Measurements from ENCODE around the gene VDAC2. TPM values are rescaled to one million over a fixed set of nuclear protein-coding genes. Genes with fewer than 3 reads are reported as not detected.

VDAC2 gene
- total RNA-seq = 10 to 100 TPM; 48.3 to 92.7 (median 70.2) TPM
- long read RNA-seq, transcript VDAC2-203 (10 exons, 1,557 nt) = major isoform, 38 of 40 reads
- long read RNA-seq, partial matches to known transcripts = 0 of 40 reads
- long read RNA-seq, other reads (novel, unspliced or antisense) = 2 of 40 reads

DNA sequence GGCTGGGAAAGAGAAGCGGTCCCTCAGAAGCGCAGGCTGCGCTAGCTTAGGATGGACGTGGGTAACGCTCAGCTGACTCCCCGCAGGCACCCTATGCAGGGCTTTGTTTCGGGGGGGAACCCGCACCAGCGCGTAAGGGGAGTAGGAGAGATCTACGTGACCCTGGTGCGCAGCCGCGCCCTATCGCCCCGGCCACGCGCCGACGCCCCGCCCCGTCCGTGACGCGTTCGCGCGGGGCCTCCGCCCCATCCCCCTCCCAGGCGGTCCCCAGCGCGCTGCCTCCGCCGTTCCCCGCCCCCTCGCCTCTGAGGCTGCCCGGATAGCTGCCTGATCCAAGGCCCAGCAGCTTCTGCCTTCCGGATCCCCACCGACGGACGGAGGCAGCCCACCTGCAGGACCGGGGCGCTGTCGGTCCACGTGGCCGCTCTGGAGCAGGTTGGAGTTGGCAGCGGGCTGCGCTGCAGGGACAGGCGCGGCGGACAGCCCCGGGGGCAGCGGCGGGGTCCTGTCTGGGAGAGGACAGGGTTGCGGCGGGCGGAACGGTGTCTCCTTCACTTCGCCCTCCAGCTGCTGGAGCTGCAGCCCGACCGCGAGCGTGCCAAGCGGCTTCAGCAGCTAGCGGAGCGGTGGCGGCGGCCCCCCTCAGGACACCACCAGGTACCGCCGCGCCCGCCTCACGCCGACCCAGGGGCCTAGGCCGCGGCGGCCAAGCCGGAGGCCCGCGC lies at the start of gene VDAC2:
VDAC2 (plus strand) TSS at position 515 of the 725 bp plus-strand sequence. CDS start 363 bp downstream, outside the sequence.
- ATAC-seq (peak; percentile 95 to 98 (median 96)), DNase-seq (peak; percentile 93 to 94 (median 93))
- peaks cover 0 to 34% (median 12%) of the 10 kb centered on the region in 4 donors for H3K36me3 ChIP-seq
- peak within 1 kb of the TSS; percentile 95 to 98 (median 98) for H3K27ac ChIP-seq
- intact Hi-C loops (cut with DNase I) = no loop called here
- peaks cover 0 to 16% (median 5%) of the 10 kb centered on the region in 4 donors for H3K4me1 ChIP-seq
- H3K27me3 ChIP-seq = no peaks in the 10 kb centered on the region
- peak within 1 kb of the TSS; percentile 98 to 99 (median 99) for H3K4me3 ChIP-seq
- WGBS (ENCODE audit: insufficient coverage, low coverage, low lambda C conversion rate, missing lambda C conversion rate) = 0% methylated on average over 10 of the region's 80 CpGs
- H3K9me3 ChIP-seq = no peaks in the 10 kb centered on the region
- TF ChIP-seq POLR2A (IDR thresholded peaks at IDR 0.05) = peak; percentile 92
- TF ChIP-seq, protein P1, sequence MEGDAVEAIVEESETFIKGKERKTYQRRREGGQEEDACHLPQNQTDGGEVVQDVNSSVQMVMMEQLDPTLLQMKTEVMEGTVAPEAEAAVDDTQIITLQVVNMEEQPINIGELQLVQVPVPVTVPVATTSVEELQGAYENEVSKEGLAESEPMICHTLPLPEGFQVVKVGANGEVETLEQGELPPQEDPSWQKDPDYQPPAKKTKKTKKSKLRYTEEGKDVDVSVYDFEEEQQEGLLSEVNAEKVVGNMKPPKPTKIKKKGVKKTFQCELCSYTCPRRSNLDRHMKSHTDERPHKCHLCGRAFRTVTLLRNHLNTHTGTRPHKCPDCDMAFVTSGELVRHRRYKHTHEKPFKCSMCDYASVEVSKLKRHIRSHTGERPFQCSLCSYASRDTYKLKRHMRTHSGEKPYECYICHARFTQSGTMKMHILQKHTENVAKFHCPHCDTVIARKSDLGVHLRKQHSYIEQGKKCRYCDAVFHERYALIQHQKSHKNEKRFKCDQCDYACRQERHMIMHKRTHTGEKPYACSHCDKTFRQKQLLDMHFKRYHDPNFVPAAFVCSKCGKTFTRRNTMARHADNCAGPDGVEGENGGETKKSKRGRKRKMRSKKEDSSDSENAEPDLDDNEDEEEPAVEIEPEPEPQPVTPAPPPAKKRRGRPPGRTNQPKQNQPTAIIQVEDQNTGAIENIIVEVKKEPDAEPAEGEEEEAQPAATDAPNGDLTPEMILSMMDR (IDR thresholded peaks at IDR 0.05) = no peak

- Histone ChIP-seq H3K4me1 (peaks cover 0 to 2% (median 0%) of the 10 kb centered on the region in 4 donors), H3K4me3 (no peak overlapping the region), H3K9me3 (no peaks in the 10 kb centered on the region), H3K36me3 (peaks cover 0 to 6% (median 2%) of the 10 kb centered on the region in 4 donors), H3K27me3 (no peaks in the 10 kb centered on the region), H3K27ac (no peak overlapping the region)
- no peak for DNase-seq
- TF ChIP-seq POLR2A (IDR thresholded peaks at IDR 0.05) = no peak
- TF ChIP-seq, protein P1 (IDR thresholded peaks at IDR 0.05) = no peak
- WGBS (ENCODE audit: insufficient coverage, low coverage, low lambda C conversion rate, missing lambda C conversion rate) = 0% methylated on average over 1 of the region's 2 CpGs
- intact Hi-C loops (cut with DNase I) = no loop called here
- ATAC-seq = peak in 2 of 4 donors; percentile 15 to 50
Measured at GRCh38 chr10:75165684-75166622, 44.6 kb upstream of the VDAC2 start.

- no peak for TF ChIP-seq POLR2A (IDR thresholded peaks at IDR 0.05)
- TF ChIP-seq, protein P1 (IDR thresholded peaks at IDR 0.05) = no peak
Measured at GRCh38 chr10:75166623-75166972, 44.0 kb upstream of the VDAC2 start.

DNA sequence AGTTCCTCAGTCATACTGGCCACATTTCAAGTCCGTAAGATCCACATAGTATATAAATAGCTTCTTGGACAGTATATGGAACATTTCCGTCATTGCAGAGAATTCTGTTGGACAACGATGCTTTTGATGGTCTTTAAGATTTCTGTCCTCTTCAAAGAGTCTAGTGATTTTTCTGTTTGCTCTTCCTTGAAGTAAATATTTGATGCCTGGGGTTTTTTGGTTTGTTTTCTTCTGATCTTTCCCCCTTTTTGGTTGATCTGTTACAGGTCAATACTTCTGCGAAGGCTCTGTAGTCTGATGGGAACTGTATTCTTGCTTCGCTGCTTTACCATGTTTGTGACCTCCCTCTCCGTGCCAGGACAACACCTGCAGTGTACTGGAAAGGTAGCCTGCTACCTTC lies 42.3 kb upstream of the VDAC2 start:
- Histone ChIP-seq H3K4me3 (no peak overlapping the region), H3K27me3 (no peaks in the 10 kb centered on the region), H3K4me1 (peaks cover 0 to 2% (median 0%) of the 10 kb centered on the region in 4 donors), H3K27ac (no peak overlapping the region), H3K36me3 (peaks cover 0 to 6% (median 2%) of the 10 kb centered on the region in 4 donors), H3K9me3 (no peaks in the 10 kb centered on the region)
- intact Hi-C loops (cut with DNase I) = no loop called here
- DNase-seq = no peak
- WGBS (ENCODE audit: insufficient coverage, low coverage, low lambda C conversion rate, missing lambda C conversion rate) = 59% methylated on average over 6 of the region's 6 CpGs
- no peak for ATAC-seq
- TF ChIP-seq POLR2A (IDR thresholded peaks at IDR 0.05) = no peak
- TF ChIP-seq, protein P1 (IDR thresholded peaks at IDR 0.05) = no peak

More at GRCh38 chr10:75166623-75166972, 44.0 kb upstream of the VDAC2 start:
- Histone ChIP-seq H3K4me3 (no peak overlapping the region), H3K4me1 (peaks cover 0 to 2% (median 0%) of the 10 kb centered on the region in 4 donors), H3K36me3 (peaks cover 0 to 6% (median 2%) of the 10 kb centered on the region in 4 donors), H3K27ac (no peak overlapping the region), H3K27me3 (no peaks in the 10 kb centered on the region), H3K9me3 (no peaks in the 10 kb centered on the region)
- intact Hi-C loops (cut with DNase I) = no loop called here
- ATAC-seq = no peak
- 47% methylated on average over 1 of the region's 1 CpG for WGBS (ENCODE audit: insufficient coverage, low coverage, low lambda C conversion rate, missing lambda C conversion rate)
- DNase-seq = no peak
